GM15510 (cell line): ENCODE data around the gene CRACR2B.

ENCODE experiments used
- POLR2A ChIP-seq: IDR thresholded peaks from 3 replicates; pipeline ENCODE4 v1.6.1; 2011; ENCODE audit warnings: borderline replicate concordance; ENCODE audit not compliant: insufficient read length; ENCODE audit errors: extremely low read depth

The CRACR2B gene

DNA sequence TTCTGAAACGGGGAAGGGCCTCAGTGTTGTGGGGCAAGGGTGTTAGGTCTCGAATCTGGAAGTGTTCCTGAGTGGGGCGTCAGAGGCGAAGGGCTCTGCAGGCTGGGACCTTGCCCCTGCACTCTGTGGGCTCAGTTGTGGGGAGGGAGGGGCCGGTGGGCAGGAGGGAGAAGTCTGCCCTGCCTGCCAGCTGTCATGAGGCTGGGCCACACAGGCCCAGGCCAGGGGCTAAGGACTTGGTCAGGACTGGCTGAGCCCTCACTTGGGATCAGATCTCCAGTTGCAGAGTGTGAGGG lies at the start of gene CRACR2B:
Gene CRACR2B (plus strand): TSS at position 23 of the 296 bp plus-strand sequence. CDS start 689 bp downstream, outside the sequence.
- TF ChIP-seq POLR2A: no peak

DNA sequence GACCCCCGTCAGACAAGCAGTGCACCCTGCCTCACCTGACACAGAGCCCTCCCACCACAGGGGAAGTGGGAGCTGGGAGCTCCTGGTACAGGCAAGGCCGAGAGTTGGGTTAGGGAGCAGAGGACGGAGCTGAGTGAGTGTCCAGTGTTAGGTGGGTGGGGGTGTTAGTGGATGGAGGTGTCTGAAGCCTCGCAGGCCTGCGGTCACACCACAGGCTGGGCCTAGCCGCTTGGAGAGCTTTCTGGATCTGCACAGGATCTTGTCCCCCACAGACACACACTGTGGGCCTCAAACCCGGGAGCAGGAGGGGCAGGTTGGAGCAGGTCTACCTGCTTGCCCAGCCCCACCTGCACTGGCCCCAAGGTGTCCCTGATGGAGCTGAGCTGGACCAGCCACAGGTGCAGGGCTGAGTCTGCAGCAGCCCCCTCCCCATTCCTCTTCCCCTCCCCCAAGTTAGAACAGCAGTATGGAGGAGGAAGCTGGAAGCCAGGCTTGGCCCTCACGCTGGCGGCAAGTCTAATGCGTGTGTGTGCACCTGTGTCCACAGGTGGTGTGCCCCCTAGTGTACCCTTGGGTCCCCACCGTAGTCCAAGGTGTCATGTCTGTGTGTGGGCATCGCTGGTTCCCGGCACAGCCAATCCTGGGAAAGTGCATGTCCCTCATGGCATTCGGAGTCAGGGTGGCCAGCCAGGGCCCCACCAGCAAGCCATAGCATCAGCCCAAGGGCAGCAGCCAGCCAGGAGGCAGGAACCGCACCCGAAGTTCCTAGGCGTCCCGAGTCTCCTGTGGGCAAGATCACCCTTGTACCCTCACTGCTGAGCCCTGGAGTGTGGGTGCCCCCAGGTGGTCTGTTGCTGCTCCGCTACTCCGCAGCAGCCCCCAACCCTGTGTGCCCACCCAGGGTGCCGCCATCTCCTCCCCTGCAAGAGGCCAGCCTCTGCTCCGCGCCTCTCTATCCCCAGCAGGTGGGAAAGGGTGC lies 48.5 kb upstream of the CRACR2B start:
- TF ChIP-seq POLR2A: no peak

DNA sequence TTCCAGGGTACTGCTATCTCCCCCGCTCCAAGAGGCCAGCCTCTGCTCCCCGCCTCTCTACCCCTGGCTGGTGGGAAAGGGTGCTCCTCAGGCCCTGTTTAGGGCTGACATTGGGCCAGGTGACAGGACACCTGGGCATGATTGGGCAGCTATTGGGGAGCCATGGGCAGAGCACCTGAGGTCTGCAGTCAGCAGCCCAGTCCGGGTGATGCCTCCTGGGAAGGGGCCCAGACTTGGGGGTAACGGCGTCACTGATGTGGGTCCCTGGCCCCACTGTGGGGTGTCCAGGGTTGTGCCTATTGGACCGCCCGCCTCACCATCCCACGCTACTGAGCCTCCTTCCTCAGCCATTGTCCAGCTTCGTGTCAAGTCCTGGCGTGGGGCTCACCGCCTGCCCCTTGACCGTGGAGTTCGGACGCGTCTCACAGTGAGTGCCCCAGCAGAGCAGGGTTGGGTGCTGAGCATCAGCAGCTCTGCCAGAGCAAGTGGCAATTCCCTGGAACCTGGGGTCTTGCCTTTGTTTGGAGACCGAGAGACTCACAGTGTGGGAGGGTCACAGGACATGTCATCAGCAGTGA lies 47.7 kb upstream of the CRACR2B start:
- TF ChIP-seq POLR2A: no peak

DNA sequence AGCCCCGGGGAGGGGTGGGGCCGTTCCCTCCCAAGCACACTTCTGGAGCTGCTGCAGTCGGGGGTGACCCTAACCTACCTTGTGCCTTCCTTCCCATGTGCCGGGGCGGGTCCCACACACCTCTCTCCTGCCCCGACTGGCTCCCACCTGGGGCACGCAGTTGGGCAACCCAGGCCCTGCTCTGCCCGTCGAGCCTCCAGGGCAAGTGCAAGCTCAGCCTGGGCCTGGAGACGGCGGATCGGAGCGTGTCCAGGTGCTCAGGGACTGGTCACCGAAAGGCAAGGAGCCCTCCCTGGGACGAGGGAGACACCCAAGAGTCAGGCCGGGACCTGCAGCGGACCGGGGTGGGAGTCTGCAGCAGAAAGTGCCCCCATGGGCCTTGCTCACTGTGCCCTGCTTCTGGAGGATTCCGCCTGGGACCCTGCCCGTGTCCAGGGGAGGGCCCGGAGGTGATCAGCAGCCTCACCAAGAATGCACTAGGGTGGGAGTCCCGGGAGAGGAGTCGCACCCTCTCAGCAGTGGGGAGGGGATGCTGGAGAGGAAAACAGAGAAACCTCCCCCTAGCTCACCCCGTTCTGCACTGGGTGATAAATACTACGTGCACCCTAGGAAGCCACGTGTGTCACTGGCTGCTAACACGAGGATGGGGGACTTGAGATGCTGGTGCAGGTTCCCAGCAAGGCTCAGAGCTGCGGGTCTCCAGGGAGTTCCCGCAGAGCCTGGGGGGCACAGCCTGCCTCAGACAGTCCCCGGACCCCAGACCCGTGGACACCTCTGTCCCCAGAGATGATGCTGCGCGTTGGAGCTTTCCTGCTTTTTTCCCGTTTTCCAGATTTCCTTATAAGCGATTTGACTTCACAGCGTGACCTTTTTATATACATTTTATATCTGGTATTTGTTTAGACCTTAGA lies 45.2 kb upstream of the CRACR2B start:
- TF ChIP-seq POLR2A: no peak

DNA sequence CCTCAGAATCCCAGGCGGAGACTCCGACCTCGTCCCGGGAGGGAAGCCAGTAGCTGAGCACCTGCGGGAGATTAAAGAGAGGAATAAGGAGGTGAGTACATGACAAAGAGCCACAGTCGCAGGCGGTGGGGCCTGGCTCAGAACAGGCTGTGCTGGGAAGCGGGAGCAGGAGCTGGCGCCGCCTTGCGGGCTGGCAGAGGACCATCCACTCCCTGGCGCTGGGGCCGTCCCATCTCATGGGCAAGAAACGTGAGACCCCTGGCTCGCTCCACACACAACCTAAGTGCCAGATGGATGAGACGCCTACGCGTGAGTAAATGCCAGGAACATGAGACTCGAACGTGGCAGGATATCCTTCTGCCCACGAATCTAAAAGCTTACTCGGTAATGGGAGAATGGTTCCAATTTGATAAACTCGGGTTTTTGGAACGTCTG lies 44.1 kb upstream of the CRACR2B start:
- no peak for TF ChIP-seq POLR2A

DNA sequence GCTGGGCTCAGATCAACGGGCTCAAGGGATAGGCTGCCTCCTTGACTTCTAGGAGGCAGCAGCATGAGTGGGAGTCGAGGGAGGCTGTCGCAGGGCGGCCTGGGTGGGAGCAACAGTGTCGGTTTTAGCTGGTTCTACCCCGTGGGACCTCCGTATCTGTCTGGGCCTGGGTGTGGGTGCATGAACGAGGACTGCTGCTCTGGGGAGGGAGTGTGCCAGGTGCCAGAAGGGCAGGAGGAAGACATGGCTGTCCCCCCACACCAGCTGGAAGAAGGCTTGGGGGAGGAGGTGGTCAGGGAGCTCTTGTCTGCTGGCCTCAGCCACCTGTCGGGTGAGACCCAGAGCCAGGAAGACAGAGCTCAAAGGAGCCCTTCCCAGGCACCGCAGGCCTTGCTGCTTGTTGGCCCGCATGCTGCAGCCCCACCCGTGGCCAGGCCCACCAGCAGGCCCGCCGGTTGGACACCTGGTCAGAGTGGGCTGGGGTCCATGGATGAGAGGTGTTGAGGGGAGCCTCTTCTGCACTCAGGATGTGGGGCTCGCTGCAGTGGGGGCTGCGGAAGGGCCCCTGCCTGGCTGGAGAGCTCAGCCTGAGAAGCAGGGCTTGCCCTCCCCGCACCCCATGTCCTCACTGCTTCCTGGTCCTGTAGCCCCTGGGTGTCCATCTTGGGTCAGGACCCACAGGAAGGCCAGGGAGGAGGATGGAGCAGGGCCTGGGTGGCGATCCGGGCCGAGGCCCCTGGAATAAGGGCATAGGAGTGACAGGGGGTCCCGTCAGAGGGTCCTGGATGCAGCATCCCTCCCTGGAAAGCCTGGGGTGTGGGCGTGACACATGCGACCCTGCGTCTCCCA lies 41.3 kb upstream of the CRACR2B start:
- no peak for TF ChIP-seq POLR2A

DNA sequence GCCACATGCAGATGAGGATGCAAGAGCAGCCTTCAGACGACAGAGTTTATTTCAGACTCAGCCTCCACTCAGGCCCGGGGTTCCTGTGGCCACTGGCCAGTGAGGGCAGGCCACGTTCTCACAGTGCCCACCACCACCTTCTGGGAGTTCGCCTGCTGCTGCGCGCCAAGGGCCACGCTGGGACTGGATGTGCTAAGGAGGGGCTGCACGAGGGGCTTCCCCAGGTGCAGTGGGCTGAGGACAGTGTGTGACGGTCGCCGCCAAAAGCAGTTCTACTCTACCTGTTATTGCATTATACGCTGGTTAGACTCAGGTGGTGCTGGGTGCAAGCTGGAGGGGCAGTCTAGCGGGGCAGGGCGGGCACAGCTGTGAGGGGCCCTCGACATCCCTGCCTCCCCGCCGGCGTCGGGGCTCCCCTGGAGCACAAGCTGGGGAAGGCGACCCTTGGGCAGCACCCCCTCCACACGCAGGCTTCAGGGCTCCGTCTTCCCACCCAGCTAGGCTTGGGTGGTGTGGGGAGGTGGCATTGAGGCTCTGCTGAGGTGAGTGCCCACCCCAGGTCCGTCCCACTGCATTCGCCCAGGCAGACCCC lies 40.5 kb upstream of the CRACR2B start:
- TF ChIP-seq POLR2A: no peak

DNA sequence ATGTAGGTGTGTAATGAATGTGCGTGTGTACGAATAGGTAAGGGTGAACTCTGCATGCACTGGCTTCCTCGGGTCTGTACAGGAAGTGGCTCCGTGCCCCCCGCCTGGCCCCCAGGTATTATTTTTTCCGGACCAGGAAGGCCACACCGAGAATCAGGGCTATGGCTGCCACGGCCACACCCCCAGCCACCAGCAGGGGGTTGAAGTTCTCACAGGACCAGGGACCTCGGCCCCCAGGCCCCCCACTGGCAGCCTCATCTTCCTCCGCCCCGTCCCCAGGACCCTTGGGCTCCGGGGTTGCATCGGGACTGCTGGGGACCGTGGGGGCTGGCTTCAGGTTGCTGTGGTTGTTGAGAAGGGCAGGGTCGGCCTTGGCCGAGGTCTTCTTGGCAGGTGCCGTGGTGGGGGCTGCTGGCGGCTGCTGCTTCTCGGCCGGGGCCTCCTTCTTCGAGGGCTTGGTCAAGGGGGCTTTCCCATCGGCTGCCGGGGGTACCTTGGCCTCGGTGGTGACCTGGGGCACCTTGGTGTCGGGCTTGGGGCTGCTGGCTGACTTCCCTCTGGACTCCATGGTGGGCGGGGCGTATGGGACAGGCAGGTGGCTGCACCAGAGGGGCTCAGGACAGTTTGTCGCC lies 39.6 kb upstream of the CRACR2B start:
- no peak for TF ChIP-seq POLR2A

DNA sequence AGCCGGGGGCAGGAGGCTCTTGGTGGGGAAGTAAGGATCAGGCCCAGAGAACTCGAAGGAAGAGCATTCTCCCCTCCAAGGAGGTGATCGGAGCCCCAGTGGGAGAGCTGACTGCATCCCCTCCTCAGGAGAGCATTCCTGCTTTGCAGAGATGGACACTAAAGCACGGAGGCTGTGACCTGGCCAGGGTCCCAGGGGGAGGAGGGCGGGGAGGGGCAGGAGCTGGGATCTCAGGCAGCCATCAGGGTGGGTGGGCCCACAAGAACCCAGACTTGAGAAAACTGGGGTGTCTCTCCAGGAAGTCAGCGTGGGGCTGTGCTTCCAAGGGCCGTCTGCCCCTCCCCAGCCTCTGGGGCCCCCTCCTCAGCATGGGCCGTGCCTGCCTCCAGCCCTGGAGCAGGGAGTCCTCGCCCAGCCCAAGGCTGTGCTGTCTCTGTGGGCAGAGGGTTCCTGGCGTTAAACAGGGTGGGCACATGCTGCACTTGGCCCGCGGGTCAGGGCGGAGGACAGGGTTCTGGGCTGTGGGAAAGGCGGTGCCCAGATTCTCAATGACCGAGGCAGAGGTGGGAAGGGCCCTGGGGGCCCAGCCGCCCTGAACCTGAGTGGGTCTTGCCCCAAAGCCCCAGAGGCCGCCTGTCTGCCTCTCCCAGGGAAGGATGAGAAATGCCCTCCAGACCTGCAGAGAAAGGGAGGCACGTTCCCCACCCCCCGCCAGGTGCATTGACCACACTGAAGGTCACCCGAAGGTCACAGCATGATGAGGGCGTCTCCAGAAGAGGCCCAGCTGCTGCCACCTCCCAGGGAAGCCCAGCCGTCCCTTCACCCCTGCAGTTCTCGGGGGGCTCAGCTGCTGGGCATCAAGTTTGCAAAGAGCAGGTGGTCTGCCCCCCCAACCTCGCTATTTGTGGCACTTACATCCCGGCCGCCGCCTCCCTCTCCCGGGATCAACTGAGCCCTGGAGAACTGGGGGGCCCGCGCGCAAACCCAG lies 38.5 kb upstream of the CRACR2B start:
- TF ChIP-seq POLR2A: no peak

DNA sequence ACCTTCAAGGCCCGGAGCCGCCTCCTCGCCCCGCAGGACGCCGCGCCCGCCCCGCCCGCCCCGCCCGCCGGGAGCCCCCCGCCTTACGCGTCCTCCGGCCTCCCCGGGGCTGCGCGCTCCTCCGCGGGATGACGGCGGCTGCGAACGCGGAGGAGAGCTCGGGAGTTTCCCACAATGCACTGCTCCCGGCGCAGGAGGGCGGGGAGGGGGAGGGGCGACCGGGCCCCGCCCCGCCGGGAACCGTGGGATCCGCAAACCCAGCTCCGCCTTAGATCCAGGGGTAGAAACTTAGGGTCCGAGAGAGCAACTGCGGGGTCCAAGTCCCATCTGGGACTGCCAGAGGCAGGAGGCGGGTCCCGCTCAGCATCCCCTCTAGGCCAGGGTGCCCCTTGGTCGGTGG lies 37.8 kb upstream of the CRACR2B start, which contains the start of gene CEND1:
Gene CEND1 (minus strand): TSS at position 148 of the 400 bp plus-strand sequence. CDS start 1,514 bp downstream, outside the sequence.
- TF ChIP-seq POLR2A: peak; percentile 20

DNA sequence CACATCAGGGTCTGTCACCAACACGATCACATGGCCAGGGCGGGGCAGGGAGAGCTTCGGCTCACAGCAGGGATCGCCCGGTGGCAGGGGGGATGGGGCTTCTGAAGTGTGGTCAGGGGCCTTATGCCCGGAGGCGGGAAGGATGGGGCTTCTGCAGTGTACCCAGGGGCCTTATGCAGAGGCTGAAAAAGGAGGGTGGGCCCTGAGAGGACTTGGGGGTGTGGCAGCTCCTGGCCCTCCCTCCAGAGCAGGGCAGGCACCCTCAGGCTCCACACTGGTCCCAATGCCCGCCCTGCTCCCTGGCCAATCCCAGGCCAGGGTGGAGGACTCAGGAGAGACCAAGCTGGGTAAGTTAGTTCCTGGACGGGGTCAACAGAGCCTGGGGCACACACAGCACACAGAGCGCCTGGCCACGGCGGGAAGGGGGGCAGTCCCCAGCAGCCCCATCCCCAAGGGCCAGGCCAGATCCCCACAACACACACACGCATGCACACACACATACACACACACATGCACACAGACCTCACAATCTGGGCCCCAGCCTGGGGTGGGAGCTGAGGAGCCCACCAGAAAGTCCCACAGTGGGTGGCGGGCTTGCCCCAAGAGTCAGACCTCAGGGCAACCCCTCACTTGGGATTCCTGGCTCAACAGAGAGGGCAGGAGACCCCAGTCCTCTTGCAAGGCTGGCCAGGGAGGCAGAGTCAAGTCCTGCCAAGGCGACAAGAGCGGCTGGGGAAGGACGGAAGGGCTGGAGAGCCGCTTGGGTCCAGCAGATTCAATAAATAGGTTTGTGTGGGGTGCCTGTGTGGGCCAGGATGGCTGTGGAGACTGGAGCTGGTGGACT lies 36.8 kb upstream of the CRACR2B start:
- TF ChIP-seq POLR2A: no peak
